ENCODE data around the gene GPATCH11. TPM values are rescaled to one million over a fixed set of nuclear protein-coding genes. Genes with fewer than 3 reads are reported as not detected.

GPATCH11 gene
- polyA plus RNA-seq, 1 donor (not counting 4 experiments of a cell fraction or from before 2014, with no cell fraction given) = 4.9 TPM

DNA sequence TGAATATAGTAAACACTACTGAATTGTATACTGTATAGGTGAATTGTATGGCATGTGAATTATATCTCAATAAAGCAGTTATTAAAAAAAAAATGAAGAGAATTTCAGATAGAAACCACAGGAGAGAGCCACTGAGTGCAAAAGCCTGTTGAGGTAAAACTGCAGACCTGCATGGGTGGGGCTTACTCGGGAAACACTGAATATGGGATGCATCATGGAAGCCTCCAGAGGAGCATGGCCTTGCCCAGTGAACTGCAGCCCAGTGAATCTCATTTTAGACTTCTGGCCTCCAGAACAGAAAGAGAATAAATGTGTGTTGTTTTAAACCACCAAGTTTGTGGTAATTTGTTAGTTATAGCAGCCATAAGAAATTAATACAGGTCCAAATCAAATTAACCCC is 15.7 kb downstream of the GPATCH11 start:
- Histone ChIP-seq H3K4me1 (ENCODE audit: control insufficient read depth, extremely low read depth, insufficient read depth, low read length) (peaks cover 3% of the 10 kb centered on the region), H4K20me1 (ENCODE audit: control insufficient read depth, extremely low read depth, insufficient read depth, low read length) (no peaks in the 10 kb centered on the region), H3K9me1 (ENCODE audit: control insufficient read depth, extremely low read depth, insufficient read depth, low read length) (no peaks in the 10 kb centered on the region), H3K27ac (ENCODE audit: control insufficient read depth, insufficient read depth, low read length) (no peak overlapping the region), H3K79me2 (ENCODE audit: control insufficient read depth, insufficient read depth, low read length) (no peaks in the 10 kb centered on the region), H3K4me2 (ENCODE audit: control insufficient read depth, extremely low read depth, insufficient read depth, low read depth, low read length) (no peak overlapping the region), H3K36me3 (ENCODE audit: control insufficient read depth in 2 of 2, extremely low read depth in 1 of 2, insufficient read depth in 2 of 2, low read length in 2 of 2) (peaks cover 5 to 8% of the 10 kb centered on the region in 2 experiments), H3K4me3 (ENCODE audit: control insufficient read depth in 2 of 3, extremely low read depth in 1 of 3, insufficient read depth in 2 of 3, low read depth in 1 of 3, low read length in 3 of 3) (no peak overlapping the region), H3K9me3 (ENCODE audit: control insufficient read depth, low read depth, low read length) (no peaks in the 10 kb centered on the region), H2AFZ (ENCODE audit: control insufficient read depth, low read length) (no peak overlapping the region), H3K27me3 (ENCODE audit: control insufficient read depth, extremely low read depth, insufficient read depth, low read length) (no peaks in the 10 kb centered on the region), H3K9ac (ENCODE audit: control insufficient read depth, extremely low read depth, insufficient read depth, low read length) (no peak overlapping the region)
- TF ChIP-seq EZH2 (IDR thresholded peaks at IDR 0.05; ENCODE audit: low read length) = no peak
- TF ChIP-seq, protein P1, sequence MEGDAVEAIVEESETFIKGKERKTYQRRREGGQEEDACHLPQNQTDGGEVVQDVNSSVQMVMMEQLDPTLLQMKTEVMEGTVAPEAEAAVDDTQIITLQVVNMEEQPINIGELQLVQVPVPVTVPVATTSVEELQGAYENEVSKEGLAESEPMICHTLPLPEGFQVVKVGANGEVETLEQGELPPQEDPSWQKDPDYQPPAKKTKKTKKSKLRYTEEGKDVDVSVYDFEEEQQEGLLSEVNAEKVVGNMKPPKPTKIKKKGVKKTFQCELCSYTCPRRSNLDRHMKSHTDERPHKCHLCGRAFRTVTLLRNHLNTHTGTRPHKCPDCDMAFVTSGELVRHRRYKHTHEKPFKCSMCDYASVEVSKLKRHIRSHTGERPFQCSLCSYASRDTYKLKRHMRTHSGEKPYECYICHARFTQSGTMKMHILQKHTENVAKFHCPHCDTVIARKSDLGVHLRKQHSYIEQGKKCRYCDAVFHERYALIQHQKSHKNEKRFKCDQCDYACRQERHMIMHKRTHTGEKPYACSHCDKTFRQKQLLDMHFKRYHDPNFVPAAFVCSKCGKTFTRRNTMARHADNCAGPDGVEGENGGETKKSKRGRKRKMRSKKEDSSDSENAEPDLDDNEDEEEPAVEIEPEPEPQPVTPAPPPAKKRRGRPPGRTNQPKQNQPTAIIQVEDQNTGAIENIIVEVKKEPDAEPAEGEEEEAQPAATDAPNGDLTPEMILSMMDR (optimal IDR thresholded peaks at IDR 0.05 in 1 of 3, IDR thresholded peaks at IDR 0.05 in 1 of 3, conservative IDR thresholded peaks at IDR 0.05 in 1 of 3; ENCODE audit: extremely low read depth in 1 of 3, insufficient read depth in 2 of 3, low read length in 3 of 3) = no peak
- dilution Hi-C loops (cut with MboI; ENCODE audit: extremely low pct_ligation_motif_present, low sequenced_read_pairs) = no loop called here
- DNase-seq (ENCODE audit: low read depth, low spot score) = no peak
- no peak for FAIRE-seq

DNA sequence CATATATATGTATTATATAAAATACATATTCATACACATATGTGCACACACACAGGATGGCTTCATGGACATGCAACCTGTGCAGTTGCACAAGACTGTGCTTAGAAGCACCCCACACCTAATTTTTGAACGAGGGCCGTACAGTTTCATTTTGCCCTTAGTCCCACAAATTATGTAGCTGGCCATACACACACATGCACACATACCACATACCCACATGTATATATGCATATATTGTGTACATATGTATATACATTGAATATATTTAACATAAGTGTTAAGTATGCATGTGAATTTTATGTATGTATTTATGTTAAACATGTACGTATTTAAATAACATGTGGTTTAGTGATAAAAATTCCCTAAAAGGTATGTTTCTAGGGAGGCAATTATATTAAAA is 18.3 kb downstream of the GPATCH11 start:
- Histone ChIP-seq H3K9me1 (ENCODE audit: control insufficient read depth, extremely low read depth, insufficient read depth, low read length) (no peaks in the 10 kb centered on the region), H3K4me1 (ENCODE audit: control insufficient read depth, extremely low read depth, insufficient read depth, low read length) (peaks cover 3% of the 10 kb centered on the region), H3K9me3 (ENCODE audit: control insufficient read depth, low read depth, low read length) (no peaks in the 10 kb centered on the region), H3K79me2 (ENCODE audit: control insufficient read depth, insufficient read depth, low read length) (no peaks in the 10 kb centered on the region), H3K27ac (ENCODE audit: control insufficient read depth, insufficient read depth, low read length) (no peak overlapping the region), H3K36me3 (ENCODE audit: control insufficient read depth in 2 of 2, extremely low read depth in 1 of 2, insufficient read depth in 2 of 2, low read length in 2 of 2) (peaks cover 10 to 14% of the 10 kb centered on the region in 2 experiments), H3K4me3 (ENCODE audit: control insufficient read depth in 2 of 3, extremely low read depth in 1 of 3, insufficient read depth in 2 of 3, low read depth in 1 of 3, low read length in 3 of 3) (no peak overlapping the region), H3K9ac (ENCODE audit: control insufficient read depth, extremely low read depth, insufficient read depth, low read length) (no peak overlapping the region), H4K20me1 (ENCODE audit: control insufficient read depth, extremely low read depth, insufficient read depth, low read length) (no peaks in the 10 kb centered on the region), H3K4me2 (ENCODE audit: control insufficient read depth, extremely low read depth, insufficient read depth, low read depth, low read length) (no peak overlapping the region), H3K27me3 (ENCODE audit: control insufficient read depth, extremely low read depth, insufficient read depth, low read length) (no peaks in the 10 kb centered on the region), H2AFZ (ENCODE audit: control insufficient read depth, low read length) (no peak overlapping the region)
- TF ChIP-seq, protein P1 (optimal IDR thresholded peaks at IDR 0.05 in 1 of 3, IDR thresholded peaks at IDR 0.05 in 1 of 3, conservative IDR thresholded peaks at IDR 0.05 in 1 of 3; ENCODE audit: extremely low read depth in 1 of 3, insufficient read depth in 2 of 3, low read length in 3 of 3) = no peak
- no peak for TF ChIP-seq EZH2 (IDR thresholded peaks at IDR 0.05; ENCODE audit: low read length)
- dilution Hi-C loops (cut with MboI; ENCODE audit: extremely low pct_ligation_motif_present, low sequenced_read_pairs) = no loop called here
- DNase-seq (ENCODE audit: low read depth, low spot score) = no peak
- FAIRE-seq = no peak
